Limb (tissue), 2 donors: ENCODE measurements around the gene AKT1.

ENCODE experiments used
- DNase-seq, 2 donors: peaks; one replicate each; pipeline ENCODE4 v3.0.0-alpha.2; 2016; ENCODE audit errors: extremely low spot score in 2 of 2

AKT1 gene

DNA sequence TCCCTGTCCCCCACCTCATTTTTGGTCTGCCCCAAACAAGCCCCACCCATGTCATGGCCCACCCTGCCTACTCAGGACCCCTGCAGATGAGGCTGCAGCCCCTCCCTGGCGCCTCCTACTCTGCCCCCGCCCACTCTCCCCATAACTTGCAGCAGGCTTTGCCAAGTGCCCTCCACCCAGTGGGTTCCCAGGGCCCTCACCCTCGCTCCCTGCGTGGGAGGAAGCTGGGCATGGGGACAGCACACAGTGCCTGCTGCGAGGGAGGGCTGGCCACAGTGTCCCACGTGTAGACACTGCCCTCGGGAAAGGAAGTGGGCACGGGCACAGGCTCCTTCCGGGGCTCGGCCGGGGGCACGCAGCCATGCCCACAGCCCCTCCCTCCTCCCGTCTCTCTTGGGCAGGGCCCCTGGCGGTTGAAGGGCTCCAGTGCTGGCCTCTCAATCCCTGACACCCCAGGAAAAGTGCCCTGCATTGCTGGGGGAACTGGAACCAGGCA, 9.4 kb downstream of the AKT1 start:
- DNase-seq, result no peak

DNA sequence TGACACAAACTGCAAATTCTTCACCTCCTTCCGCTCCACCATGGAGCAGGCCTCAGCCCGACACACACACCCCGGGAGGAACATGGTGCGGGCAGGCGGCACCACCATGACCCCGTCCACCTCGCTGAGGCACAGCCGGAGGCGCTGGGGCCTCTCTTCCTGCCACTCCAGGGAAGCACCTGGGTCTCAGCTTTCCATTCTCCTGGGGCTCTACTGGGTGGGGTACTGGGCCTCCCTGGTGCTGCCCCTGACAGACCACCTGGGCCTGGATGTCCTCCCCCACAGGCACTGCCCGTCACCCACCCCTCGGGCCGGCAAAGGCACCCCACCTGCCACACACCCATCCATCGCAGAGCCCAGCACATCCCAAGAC, 9.9 kb downstream of the AKT1 start:
- DNase-seq, result no peak

DNA sequence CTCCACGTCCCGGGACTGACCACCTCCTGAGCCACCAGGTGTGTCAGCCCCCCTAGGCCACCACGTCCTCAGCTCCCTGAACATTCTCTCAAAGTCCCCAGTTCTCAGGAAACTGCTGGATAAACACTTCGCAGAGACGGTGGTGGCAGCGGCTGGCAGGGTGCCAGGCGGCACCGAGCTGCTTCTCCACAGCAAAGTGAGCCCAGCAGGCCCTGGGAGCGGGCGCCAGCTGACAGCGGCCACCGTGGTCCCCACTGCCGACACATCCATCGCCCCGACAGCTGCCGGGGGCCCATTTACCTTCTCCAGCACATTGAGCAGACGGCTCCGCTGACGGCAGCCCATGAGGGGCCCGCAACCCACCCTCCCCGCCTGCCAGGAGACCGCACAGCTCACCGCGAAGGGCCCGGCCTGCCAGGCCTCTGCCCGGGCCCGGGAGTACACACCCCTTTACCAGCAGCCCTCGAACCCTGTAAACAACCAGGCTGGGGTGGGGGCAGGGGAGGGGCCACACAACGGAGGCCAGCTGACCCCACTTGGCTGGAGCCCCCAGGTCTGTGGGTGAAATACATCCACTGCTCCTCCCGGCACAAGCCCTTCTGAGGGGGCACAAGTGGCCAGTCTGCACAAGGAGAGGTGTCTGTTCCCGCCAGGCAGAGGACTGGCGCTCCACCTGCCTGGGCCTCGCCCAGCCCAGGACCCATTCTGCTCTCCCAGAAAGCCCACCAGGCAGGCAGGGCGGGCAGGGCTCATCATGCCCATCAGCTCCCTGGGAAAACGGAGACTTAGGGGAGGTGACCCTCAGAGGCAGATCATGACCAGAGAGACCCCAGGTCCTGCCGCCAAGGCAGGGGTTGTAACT, 10.5 kb downstream of the AKT1 start:
- DNase-seq, result peak in 1 of 2 donors; percentile 72

DNA sequence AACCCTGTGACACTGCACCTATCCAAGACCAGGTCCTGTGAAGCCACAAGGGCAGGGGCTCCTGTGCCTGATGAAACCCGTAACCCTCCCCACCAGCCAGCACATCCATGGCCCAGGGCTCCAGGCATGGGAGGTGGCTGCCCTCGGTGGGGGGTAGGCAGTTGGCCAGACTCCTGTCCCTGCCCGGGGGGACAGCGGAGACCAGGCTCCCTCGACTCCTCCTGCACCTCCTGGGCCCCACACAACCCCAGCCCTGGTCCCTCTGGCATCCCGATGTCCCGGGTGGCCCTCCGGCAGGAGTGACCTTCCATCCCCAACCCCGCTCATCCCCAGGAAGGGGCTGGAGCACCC, 11.4 kb downstream of the AKT1 start:
- DNase-seq, result no peak

DNA sequence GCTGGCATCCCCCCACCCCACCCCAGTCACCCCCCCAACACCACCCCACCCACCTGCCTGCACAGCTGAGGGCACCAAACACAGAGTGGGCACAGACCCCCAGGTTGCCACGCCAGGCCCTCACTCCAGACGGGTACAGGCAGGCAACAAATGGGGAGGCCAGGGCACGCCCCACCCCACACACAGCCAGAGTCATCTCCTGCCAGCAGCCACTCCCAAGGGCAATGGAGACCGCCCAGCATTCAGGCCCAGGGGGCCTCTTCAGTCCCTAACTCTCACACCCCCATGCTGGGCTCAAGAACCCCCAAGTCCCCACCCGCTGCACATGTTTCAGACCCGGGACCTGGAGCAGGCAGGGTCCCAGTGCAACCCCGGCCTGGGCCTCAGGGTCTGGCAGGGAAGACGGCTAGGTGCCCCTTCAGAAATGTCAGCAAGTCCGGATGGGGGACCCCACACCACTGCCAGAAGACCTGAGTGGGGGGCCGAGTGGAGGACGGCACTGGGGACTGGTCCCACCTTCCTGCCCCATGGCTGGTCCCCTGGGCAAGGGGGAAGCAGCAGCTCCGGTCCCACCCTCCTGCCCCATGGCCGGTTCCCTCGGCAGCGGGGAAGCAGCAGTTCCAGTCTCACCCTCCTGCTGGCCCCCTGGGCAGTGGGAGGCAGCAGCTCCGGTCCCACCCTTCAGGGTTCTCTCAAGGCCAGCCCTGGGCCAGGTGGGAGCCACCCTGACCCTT, 11.9 kb downstream of the AKT1 start:
- DNase-seq, result no peak

DNA sequence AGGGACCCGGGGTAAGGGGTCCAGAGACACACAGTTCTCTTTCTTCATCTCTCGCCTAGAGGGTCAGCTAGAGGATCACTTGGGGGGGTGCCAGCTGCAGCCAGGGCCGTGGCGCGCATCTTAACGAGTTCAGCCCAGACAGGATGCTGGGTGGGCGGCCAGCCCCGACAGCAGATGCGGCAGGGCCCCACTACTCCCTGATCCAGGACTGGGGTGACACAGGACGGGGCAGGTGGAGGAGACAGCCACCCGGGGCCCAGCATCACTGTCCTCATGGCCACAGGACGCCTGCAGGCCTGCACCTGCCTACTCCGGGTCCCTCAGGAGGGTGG, 12.8 kb downstream of the AKT1 start:
- no peak for DNase-seq

DNA sequence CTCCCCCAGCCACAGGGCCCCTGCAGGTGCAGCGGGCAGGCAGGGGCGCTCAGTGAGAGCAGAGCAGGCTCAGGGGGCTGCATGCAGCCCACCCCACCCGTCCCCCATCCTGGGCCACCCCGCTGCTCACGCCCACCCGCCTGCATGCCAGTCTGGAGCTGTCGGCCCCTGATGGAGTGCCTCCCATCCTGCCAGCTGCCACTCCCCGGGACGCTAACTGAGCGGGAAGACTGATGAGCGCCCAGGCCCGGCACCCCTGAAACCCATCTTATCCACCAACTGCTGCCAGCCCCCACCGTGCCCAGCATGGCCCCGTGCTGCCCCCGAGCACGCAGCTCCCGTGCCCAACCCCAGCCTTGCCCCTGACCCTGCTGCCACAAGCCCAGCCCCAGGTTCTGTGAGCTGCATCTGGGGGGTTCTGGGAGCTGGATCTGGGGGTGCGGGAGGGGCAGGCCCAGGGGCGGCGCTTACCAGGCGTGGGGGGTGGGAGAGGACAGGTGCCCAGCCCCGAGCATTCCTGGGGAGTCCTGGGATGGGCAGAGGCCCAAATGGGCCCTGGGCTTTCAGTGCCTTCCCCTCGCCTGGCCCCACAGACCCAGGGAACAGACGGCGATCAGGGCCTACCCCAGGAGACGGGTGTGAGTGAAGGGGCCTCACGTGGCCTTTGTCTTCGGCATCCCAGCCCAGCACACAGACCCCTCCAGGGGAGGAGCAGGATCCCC, 13.3 kb downstream of the AKT1 start:
- DNase-seq, result no peak

DNA sequence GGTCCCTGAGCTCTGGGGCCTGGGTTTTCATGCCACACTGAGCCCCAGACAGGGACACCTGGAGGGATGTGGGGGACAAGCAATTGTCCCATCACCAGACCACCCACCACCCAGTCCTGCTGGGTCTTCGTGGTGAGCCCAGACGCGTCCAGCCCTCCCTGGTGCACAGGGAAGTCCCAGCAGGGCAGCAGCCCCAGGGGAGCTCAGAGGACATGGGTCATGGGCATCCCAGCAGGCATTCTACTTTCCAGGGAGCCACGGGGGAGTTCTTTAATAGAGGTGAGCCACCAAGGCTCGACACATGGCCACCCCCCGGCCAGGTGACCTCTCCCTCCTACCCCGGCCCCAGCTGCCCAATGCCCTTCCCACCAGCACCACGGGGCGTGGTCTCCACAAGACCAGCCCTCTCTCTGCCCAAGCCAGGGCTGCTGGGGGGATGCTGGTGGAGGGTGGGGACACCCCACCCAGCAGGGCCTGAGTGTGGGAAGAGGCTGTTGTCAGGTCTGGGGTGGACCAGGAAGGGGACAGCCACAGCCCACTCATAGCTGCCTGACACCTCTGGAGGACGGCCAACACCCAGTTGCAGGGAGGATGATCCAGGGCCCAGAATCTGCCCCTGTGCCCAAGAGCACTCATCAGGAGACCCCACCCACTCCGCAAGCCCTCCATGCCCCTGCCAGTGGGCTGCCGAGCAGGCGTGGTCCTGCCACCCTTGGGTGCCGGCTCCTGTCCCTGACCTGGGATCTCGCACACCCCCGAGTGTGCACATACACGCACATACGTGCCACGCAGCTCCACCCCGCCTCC, 14.1 kb downstream of the AKT1 start:
- DNase-seq, result no peak

DNA sequence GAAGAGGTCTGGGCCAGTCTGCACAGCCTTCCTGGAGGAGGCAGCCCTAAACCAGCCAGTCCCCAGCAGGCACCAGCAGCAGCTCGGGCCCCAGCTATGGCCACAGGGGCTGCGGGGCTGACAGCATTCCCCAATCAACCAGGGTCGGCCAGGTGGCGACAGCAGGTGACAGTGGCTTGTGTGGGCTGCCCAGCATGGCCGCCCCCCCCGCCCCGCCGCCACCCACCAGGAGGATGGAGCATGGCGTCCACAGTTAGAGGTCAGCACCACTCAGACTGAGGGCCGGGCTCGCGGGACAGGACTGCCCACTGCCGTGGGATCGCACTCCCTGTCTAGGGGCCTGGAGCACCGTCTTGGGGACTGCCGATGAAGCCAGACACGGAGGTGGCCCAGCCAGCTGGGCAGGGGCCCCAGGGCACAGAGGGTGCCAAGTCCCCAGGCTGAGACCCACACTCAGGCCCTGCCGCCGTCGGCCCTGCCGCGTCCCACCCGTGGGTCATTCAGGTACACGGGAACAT, 15.0 kb downstream of the AKT1 start:
- DNase-seq, result no peak

DNA sequence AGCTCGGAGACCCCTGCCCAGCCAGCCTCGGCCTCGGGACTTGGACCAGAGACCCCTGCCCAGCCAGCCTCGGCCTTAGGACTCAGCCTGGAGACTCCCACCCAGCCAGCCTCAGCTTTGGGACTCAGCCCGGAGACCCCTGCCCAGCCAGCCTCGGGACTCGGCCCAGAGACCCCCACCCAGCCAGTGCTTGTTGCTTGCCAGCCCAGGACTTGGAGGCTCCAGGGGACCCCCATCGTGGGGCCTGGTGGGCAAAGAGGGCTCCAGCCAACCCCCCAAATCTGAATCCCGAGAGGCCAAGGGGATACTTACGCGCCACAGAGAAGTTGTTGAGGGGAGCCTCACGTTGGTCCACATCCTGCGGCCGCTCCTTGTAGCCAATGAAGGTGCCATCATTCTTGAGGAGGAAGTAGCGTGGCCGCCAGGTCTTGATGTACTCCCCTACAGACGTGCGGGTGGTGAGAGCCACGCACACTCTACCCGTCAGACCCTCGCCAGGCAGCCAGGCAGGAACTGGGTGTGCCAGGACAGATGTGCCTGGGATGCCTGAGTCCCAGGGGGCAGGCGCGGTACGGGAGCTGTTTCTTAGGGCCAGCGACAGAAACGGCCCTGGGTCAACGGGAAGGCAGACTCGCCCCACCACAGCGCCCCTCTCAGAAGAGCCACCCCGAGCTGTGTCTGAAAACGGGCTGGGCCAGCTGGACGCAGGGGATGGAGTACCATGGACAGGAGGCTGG, 15.6 kb downstream of the AKT1 start:
- no peak for DNase-seq

DNA sequence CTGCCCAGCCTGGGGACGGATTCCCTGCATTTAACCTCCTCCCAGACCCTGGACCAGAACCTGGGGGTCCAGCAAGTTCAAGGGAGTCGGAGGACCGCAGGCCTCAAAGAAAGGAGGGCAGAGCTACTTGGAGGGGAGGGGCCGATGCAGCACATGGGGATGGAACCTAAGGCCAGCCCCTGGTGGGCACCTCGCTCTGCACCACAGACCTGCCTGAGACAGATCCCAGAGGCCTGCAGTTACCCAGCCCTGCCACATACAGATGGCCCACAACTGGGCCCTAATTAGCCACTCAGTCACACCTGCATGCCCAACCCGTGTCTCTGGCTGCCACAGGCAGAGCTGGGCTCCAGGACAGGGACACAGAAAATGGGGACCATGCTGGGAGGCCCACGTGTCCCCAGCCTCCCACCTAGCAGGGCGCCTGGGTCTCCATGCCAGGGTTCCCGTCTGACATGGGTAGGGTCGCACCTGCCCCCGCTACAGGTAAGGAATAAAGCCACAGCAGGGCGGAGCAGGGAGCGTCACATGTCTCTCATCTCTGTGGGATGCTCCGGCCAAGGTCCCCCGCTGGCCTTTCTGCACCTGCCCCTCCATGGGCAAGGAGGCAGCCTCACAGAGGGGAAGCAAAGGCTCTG, 16.7 kb downstream of the AKT1 start:
- no peak for DNase-seq

DNA sequence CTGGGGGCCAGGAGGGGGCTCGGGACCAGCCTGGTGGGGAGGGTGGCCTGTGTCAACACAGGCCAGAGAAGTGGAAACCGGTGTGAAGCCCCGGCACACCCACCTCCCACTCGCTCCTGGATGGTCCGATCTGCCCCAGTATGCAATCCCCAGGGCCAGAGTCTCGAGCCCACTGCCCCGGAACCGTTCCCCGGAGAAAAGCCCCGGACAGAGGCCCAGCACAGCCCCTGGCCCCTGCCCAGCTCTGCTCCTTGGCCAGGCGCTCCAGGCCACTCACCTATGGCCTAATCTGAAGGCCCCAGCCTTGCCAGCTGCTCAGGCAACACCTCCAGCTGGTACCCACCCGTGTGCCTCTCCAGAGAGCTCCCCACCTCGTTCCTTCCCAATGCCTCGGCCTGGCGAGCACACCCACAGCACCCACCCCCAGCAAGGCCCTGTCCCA, 17.7 kb downstream of the AKT1 start:
- DNase-seq, result no peak

DNA sequence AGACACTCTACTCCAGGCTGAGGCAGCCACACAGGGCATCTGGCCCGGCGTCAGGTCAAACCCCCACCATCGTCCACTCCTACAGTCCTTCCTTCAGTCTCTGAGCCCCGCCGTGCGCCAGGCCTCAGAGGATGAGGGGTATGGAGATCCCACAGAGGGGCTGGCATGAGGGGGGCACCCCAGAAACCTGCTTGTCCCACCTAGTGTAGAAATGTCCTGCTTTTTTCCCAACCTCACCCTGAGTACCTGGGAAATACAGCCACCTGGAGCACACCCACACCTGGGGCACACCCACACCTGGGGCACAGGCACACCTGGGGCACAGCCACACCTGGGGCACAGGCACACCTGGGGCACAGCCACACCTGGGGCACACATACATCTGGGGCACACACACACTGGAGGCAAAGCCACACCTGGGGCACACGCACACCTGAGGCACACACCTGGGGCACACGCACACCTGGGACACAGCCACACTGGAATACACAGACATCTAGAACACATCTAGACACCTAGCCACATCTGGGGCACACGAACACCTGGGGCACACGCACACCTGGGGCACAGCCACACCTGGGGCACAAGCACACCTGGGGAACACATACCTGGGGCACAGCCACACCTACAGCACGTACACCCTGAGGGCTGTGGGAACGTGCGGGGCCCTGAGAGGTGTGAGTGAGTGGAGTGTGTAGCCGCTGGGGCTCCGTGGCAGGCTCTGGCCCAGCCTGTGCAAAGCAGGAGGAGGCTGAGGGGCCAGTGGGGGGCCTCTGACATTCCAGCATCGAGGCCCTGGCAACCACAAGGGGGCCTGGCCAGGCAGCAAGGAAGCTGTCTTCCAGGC, 18.4 kb downstream of the AKT1 start:
- DNase-seq, result no peak

DNA sequence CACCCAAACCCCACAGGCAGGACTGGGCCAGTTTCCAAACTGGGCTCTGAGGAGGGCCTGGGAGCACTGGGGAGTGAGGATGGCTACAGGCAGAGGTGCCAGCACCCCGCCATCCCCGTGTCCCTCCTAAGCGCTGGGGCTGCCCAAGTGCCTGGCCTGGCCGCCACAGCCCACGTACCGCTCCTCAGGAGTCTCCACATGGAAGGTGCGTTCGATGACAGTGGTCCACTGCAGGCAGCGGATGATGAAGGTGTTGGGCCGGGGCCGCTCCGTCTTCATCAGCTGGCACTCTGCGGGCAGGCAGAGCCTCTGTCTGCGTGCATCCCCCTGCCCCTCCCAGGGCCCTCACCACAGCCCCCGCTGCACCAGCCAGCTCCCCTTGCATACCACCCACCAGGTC, 19.1 kb downstream of the AKT1 start:
- no peak for DNase-seq

DNA sequence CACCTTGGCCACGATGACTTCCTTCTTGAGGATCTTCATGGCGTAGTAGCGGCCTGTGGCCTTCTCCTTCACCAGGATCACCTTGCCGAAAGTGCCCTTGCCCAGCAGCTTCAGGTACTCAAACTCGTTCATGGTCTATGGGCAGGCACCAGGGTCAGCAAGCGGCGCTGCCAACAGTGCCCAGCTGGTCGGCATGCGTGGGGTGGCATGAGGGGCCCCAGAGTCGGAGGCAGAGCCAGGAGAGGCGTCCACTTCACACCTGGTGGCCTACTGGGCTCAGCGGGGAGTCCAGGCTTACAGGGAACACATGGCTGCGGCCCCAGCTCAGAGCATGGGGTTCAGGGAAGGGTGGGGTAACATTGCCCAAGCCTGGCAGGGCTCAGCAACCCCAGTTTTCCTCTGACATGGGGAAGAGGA, 20.5 kb downstream of the AKT1 start:
- DNase-seq, result no peak

DNA sequence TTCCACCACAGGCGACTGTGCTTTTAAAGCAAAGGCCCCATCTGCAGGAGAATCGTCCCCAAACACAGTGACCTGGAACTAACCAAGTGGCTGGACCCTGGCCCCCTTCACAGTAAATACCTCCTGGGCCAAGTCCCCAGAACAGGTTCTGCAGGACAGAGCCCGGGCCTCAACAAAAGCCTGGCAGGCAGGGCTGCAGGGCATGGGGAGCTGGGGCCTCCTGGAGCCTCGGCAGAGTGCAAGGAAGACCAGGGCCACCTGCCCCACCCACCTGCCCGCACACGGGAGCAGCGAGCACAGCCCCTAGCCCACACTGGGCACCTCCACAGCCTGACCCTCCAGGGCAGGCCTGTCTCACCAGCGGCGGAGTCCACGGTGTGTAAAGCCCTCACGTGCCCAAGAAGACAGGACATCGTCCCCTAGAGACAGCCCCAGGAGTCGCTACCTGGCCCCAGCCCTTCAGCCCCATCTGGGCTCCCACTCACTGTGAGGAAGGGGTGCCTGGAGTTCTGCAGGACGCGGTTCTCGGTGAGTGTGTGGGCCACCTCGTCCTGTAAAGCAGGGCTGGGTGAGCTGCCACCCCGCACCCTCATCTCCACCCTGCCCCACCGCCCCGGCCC, 21.0 kb downstream of the AKT1 start:
- no peak for DNase-seq

DNA sequence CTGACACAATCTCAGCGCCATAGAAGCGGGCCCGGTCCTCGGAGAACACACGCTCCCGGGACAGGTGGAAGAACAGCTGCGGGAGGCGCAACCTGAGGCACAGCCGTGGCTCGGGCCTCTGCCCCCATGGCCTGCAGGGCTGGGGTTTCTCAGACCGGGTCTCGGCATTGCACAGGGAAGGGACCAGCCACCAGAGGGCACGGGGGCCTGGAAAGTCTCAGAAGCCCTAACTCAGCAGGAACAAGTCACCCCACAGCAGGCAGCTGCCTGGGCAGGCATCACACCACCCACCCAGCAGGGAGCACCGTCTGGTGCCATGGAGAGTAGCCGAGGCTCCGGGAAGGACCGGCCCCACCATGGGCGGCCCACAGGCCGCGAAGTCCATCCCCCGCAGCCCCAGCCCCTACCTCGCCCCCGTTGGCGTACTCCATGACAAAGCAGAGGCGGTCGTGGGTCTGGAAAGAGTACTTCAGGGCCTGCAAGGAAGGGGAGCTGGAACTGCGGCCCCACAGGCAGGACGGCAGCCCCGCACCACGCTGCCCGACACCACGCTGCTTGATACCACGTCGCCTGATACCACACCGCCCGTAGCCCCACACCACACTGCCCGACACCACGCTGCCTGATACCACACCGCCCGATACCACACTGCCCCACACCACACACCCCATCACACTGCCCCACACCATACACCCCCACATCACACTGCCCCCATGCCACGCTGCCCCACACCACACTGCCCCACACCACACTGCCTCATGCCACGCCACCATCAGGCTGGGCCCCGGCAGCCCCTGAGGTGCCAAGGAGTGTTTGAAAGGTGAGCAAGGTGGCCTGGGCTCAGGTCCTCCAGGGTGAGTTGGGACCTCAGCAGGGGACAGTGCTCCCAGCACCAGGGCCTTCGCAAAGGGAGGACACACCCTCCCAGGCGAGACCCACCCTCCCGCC, 21.8 kb downstream of the AKT1 start:
- no peak for DNase-seq
